Heart right ventricle (tissue), 16 donors: ENCODE results near the gene EFCAB9. TPM values are rescaled to one million over a fixed set of nuclear protein-coding genes. Genes with fewer than 3 reads are reported as not detected.

ENCODE experiments used
- ATAC-seq, 8 donors: fragments of 200-7000 bp; cut with Tn5 transposase; one replicate each; pipeline ENCODE4 v1.9.1; 2020; ENCODE audit warnings: mild to moderate bottlenecking in 8 of 8, moderate library complexity in 8 of 8, moderate number of reproducible peaks in 1 of 8
- DNase-seq, 2 donors: peaks; one replicate each; pipeline ENCODE4 v3.0.0-alpha.2; 2020
- H3K27ac ChIP-seq, 10 donors: fragments of 200-600 bp; sonication (generic) in 2 of 10; one replicate each; pipeline versions ENCODE4 v1.5.0 to v1.8.0; 2020 to 2022; ENCODE audit warnings: mild to moderate bottlenecking in 3 of 10
- H3K27me3 ChIP-seq, 7 donors: fragments of 200-600 bp; one replicate each; pipeline ENCODE4 v1.8.0; 2021 to 2022; ENCODE audit warnings: mild to moderate bottlenecking in 2 of 7
- H3K36me3 ChIP-seq, 9 donors: fragments of 200-600 bp; sonication (generic) in 1 of 9; one replicate each; pipeline versions ENCODE4 v1.5.0 to v1.8.0; 2020 to 2022; ENCODE audit warnings: mild to moderate bottlenecking in 2 of 9
- H3K4me1 ChIP-seq, 9 donors: fragments of 200-600 bp; sonication (generic) in 1 of 9; one replicate each; pipeline versions ENCODE4 v1.5.0 to v1.8.0; 2020 to 2022; ENCODE audit warnings: mild to moderate bottlenecking in 4 of 9
- H3K4me3 ChIP-seq, 10 donors: fragments of 200-600 bp; sonication (generic) in 2 of 10; one replicate each; pipeline versions ENCODE4 v1.5.0 to v1.8.0; 2020 to 2022; ENCODE audit warnings: mild to moderate bottlenecking in 7 of 10, moderate library complexity in 2 of 10
- H3K9me3 ChIP-seq, 11 donors: fragments of 200-600 bp in 10 of 11; sonication (generic) in 2 of 11; one replicate each; pipeline versions ENCODE4 v1.5.0 to v1.8.0; 2013 to 2022; ENCODE audit warnings: mild to moderate bottlenecking in 2 of 11, control low read depth in 1 of 11, moderate library complexity in 1 of 11
- WGBS, 2 donors: extraction: QIAGEN DNeasy Blood & Tissue Kit; methylation state at CpG; one replicate each; pipeline ENCODE4 v1.1.7; 2013; ENCODE audit warnings: inconsistent platforms in 1 of 2; 5-methylcytosine and 5-hydroxymethylcytosine counted together
- intact Hi-C, 10 donors: fragments of 100-400 bp; cut with DNase I; formaldehyde crosslinking; loops; one replicate each; pipeline versions ENCODE4 v1.11.1 to v1.14.2; 2022
- polyA plus RNA-seq, 2 donors: library from polyadenylated mRNA; stranded (reverse); fragments of 200-250 nt; gene quantifications; one replicate each; pipeline ENCODE4 v1.2.3, GENCODE V29; 2013
- total RNA-seq, 10 donors: library from RNA; stranded (reverse); fragmentation: NEBNext Ultra II Directional in 3 of 10; extraction: Animal tissue kit (Norgen Biotek cat#: 25700) in 3 of 10; gene quantifications; one replicate each; pipeline versions ENCODE4 v1.2.1 to v1.2.4, GENCODE V29; 2021 to 2023
- TF ChIP-seq, protein P1 (sequence below), 9 donors: fragments of 200-600 bp; sonication (generic) in 2 of 9; IDR thresholded peaks; one replicate each; pipeline versions ENCODE4 v1.5.0 to v1.8.0; 2021 to 2022; ENCODE audit warnings: antibody characterized with exemption in 9 of 9, mild to moderate bottlenecking in 5 of 9, moderate library complexity in 1 of 9
- donor health status: Arrhythmogenic right ventricular cardiomyopathy.
- donor health status: ischemic (EF 13 %, LVEDD 7.1; RV severe dilation, severe dysfunction).
- donor health status: healthy with polysubstance abuse.
- donor health status: DM: no; HTN: yes; CAD: no.
- donor health status: DM: no; HTN: no; CAD: no.
- donor health status: ischemic (EF 25% LVEDD 6.9; RV normal size, moderate dysfunction).
- donor health status: ischemic (EF 25% LVEDD 5.7; RV mildly dilated, moderate dysfunction).
- donor health status: healthy.
- donor health status: DM: yes; HTN: yes; CAD: no.
- donor health status: Ischemic cardiomyopathy.
- donor health status: ischemic (EF 35%, LVEDD 5.7; RV mildly dilated, moderate dysfunction).
- donor health status: nonischemic (EF 11% LVEDD 7.7; RV severe dilation, severe dysfunction).
- donor health status: DM: yes; HTN: yes; CAD: no.
- donor health status: PGD.
- donor health status: ischemic (EF 29% LVEDD 5.4; RV normal size, mild dysfunction).
- donor health status: nonischemic (EF 23%, LVEDD 6.1; RV moderate dilation, normal function).

Gene EFCAB9
- total and polyA plus RNA-seq, 12 donors: not detected

DNA sequence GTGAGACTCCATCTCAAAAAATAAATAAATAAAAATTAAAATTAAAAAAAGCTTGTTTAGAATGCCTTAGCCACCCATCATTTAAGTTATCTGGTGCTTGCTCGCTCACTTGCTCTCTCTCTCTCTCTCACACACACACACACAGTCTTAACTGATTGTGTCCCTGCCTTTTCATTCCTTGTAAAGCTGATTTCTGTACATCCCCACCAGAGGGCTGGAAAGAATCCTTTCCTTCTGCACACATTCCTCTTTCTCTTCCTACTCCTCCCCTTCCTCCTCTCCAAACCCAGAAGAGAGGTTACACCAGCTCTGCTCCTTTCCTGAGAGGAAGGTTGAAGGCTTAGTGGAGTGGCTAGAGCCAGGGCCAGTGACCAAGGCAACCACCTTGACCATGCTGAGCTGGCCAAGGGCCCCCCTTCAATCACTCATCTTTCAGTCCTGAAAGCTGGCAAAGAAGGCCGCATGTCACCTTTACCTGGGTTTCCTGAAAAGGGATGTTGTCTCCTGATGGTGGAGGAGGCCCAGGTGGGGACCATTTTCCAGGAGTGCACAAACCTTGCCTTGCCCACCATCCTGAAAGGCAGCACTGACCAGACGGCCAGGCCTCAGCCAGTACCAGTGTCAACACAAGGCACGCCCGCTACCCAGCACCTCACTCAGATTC is 31.5 kb upstream of the EFCAB9 start:
- no peaks in the 10 kb centered on the region for H3K27me3 ChIP-seq
- no peak for DNase-seq
- H3K4me1 ChIP-seq: peaks cover 21 to 54% (median 35%) of the 10 kb centered on the region in 9 donors
- no peak overlapping the region for H3K4me3 ChIP-seq
- H3K27ac ChIP-seq: peak overlapping the region in 2 of 10 donors; percentile 36 to 70
- intact Hi-C loops: no loop called here
- no peak for ATAC-seq
- TF ChIP-seq, protein P1, sequence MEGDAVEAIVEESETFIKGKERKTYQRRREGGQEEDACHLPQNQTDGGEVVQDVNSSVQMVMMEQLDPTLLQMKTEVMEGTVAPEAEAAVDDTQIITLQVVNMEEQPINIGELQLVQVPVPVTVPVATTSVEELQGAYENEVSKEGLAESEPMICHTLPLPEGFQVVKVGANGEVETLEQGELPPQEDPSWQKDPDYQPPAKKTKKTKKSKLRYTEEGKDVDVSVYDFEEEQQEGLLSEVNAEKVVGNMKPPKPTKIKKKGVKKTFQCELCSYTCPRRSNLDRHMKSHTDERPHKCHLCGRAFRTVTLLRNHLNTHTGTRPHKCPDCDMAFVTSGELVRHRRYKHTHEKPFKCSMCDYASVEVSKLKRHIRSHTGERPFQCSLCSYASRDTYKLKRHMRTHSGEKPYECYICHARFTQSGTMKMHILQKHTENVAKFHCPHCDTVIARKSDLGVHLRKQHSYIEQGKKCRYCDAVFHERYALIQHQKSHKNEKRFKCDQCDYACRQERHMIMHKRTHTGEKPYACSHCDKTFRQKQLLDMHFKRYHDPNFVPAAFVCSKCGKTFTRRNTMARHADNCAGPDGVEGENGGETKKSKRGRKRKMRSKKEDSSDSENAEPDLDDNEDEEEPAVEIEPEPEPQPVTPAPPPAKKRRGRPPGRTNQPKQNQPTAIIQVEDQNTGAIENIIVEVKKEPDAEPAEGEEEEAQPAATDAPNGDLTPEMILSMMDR (IDR thresholded peaks at IDR 0.05): no peak
- WGBS, 2 donors: 88 to 96% methylated on average over 5 of the region's 5 CpGs
- H3K9me3 ChIP-seq: no peaks in the 10 kb centered on the region
- peaks cover 0 to 30% (median 0%) of the 10 kb centered on the region in 9 donors for H3K36me3 ChIP-seq

GRCh38 chr5:172162987-172163343 is 31.0 kb upstream of the EFCAB9 start:
- WGBS, 2 donors: 48 to 66% methylated on average over 5 of the region's 5 CpGs
- no peaks in the 10 kb centered on the region for H3K27me3 ChIP-seq
- ATAC-seq: no peak
- H3K36me3 ChIP-seq: peaks cover 0 to 25% (median 0%) of the 10 kb centered on the region in 9 donors
- DNase-seq: no peak
- no peak overlapping the region for H3K4me3 ChIP-seq
- H3K4me1 ChIP-seq: peaks cover 21 to 56% (median 40%) of the 10 kb centered on the region in 9 donors
- H3K27ac ChIP-seq: peak overlapping the region in 7 of 10 donors; percentile 20 to 70 (median 48)
- intact Hi-C loops: no loop called here
- H3K9me3 ChIP-seq: no peaks in the 10 kb centered on the region
- TF ChIP-seq, protein P1 (IDR thresholded peaks at IDR 0.05): no peak

- Histone ChIP-seq H3K27ac (peak overlapping the region in 8 of 10 donors; percentile 19 to 70 (median 47)), H3K4me1 (peaks cover 21 to 60% (median 44%) of the 10 kb centered on the region in 9 donors), H3K4me3 (no peak overlapping the region), H3K36me3 (peaks cover 0 to 22% (median 0%) of the 10 kb centered on the region in 9 donors), H3K27me3 (no peaks in the 10 kb centered on the region), H3K9me3 (no peaks in the 10 kb centered on the region)
- TF ChIP-seq, protein P1 (IDR thresholded peaks at IDR 0.05): no peak
- peak in 1 of 2 donors; percentile 54 for DNase-seq
- WGBS, 2 donors: 11 to 15% methylated on average over 4 of the region's 4 CpGs
- intact Hi-C loops: no loop called here
- peak; percentile 39 to 75 (median 57) for ATAC-seq
Observed at GRCh38 chr5:172163346-172163745, 30.6 kb upstream of the EFCAB9 start.

DNA sequence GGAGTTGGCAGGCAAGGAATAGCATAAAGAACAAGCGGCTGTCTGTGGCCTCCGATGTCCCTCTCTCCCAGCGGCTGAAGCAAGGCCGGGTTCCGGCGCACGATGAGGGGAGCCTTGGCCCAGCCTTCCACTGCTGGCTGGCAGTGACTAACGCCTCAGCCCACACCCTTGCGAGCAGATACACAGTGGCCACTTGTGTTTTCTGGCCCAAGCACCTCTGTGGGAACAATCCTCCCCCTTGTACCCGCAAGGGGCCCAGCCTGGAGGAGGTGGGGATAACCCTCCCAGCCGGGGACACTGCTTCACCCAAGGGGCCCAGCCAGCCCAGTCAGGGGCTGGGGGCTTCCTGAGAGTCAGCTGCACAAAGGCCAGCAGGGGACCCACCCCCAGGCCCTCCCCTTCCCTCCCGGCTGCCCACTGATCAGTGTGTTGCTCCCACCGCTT is 29.2 kb upstream of the EFCAB9 start:
- 58% methylated on average over 13 of the region's 13 CpGs for WGBS, 2 donors
- Histone ChIP-seq H3K27ac (peak overlapping the region in 7 of 10 donors; percentile 5 to 52 (median 11)), H3K4me3 (no peak overlapping the region), H3K27me3 (no peaks in the 10 kb centered on the region), H3K36me3 (peaks cover 0 to 24% (median 0%) of the 10 kb centered on the region in 9 donors), H3K4me1 (peaks cover 28 to 74% (median 58%) of the 10 kb centered on the region in 9 donors), H3K9me3 (no peaks in the 10 kb centered on the region)
- peak; percentile 26 to 77 (median 62) for ATAC-seq
- DNase-seq: peak in 1 of 2 donors; percentile 66
- TF ChIP-seq, protein P1 (IDR thresholded peaks at IDR 0.05): no peak
- intact Hi-C loops: no loop called here
